ENCODE data around the gene GLT6D1. TPM values are rescaled to one million over a fixed set of nuclear protein-coding genes. Genes with fewer than 3 reads are reported as not detected.

GLT6D1 gene
- total RNA-seq, 1 experiment from 2014 or later = not detected

GRCh38 chr9:135613946-135614805, 25.2 kb downstream of the GLT6D1 start:
- in situ Hi-C loops (cut with HindIII; ENCODE audit: low pct_unique_long_range_greater_than_20kb, low sequenced_read_pairs) = no loop called here
- no peak for DNase-seq (ENCODE audit: low read depth, low spot score)

- in situ Hi-C loops (cut with HindIII; ENCODE audit: low pct_unique_long_range_greater_than_20kb, low sequenced_read_pairs) = no loop called here
- no peak for DNase-seq (ENCODE audit: low read depth, low spot score)
Measured at GRCh38 chr9:135612981-135613910, 26.1 kb downstream of the GLT6D1 start.

GRCh38 chr9:135612437-135612836, 26.9 kb downstream of the GLT6D1 start:
- in situ Hi-C loops (cut with HindIII; ENCODE audit: low pct_unique_long_range_greater_than_20kb, low sequenced_read_pairs) = no loop called here
- no peak for DNase-seq (ENCODE audit: low read depth, low spot score)

GRCh38 chr9:135611875-135612209, 27.5 kb downstream of the GLT6D1 start:
- no peak for DNase-seq (ENCODE audit: low read depth, low spot score)
- in situ Hi-C loops (cut with HindIII; ENCODE audit: low pct_unique_long_range_greater_than_20kb, low sequenced_read_pairs) = no loop called here

- in situ Hi-C loops (cut with HindIII; ENCODE audit: low pct_unique_long_range_greater_than_20kb, low sequenced_read_pairs) = no loop called here
- no peak for DNase-seq (ENCODE audit: low read depth, low spot score)
Measured at GRCh38 chr9:135611142-135611874, 28.0 kb downstream of the GLT6D1 start.

- no peak for DNase-seq (ENCODE audit: low read depth, low spot score)
- in situ Hi-C loops (cut with HindIII; ENCODE audit: low pct_unique_long_range_greater_than_20kb, low sequenced_read_pairs) = no loop called here
Measured at GRCh38 chr9:135610290-135611141, 28.8 kb downstream of the GLT6D1 start.

GRCh38 chr9:135609366-135609955, 29.9 kb downstream of the GLT6D1 start:
- in situ Hi-C loops (cut with HindIII; ENCODE audit: low pct_unique_long_range_greater_than_20kb, low sequenced_read_pairs) = no loop called here
- no peak for DNase-seq (ENCODE audit: low read depth, low spot score)

- DNase-seq (ENCODE audit: low read depth, low spot score) = no peak
- in situ Hi-C loops (cut with HindIII; ENCODE audit: low pct_unique_long_range_greater_than_20kb, low sequenced_read_pairs) = no loop called here
Measured at GRCh38 chr9:135608999-135609317, 30.4 kb downstream of the GLT6D1 start.

- in situ Hi-C loops (cut with HindIII; ENCODE audit: low pct_unique_long_range_greater_than_20kb, low sequenced_read_pairs) = no loop called here
- DNase-seq (ENCODE audit: low read depth, low spot score) = no peak
Measured at GRCh38 chr9:135608294-135608998, 30.9 kb downstream of the GLT6D1 start.

GRCh38 chr9:135607401-135608293, 31.7 kb downstream of the GLT6D1 start:
- DNase-seq (ENCODE audit: low read depth, low spot score) = no peak
- in situ Hi-C loops (cut with HindIII; ENCODE audit: low pct_unique_long_range_greater_than_20kb, low sequenced_read_pairs) = no loop called here

GRCh38 chr9:135606885-135607259, 32.5 kb downstream of the GLT6D1 start:
- no peak for DNase-seq (ENCODE audit: low read depth, low spot score)
- in situ Hi-C loops (cut with HindIII; ENCODE audit: low pct_unique_long_range_greater_than_20kb, low sequenced_read_pairs) = no loop called here

GRCh38 chr9:135605238-135605781, 34.0 kb downstream of the GLT6D1 start:
- no peak for DNase-seq (ENCODE audit: low read depth, low spot score)
- in situ Hi-C loops (cut with HindIII; ENCODE audit: low pct_unique_long_range_greater_than_20kb, low sequenced_read_pairs) = no loop called here

- in situ Hi-C loops (cut with HindIII; ENCODE audit: low pct_unique_long_range_greater_than_20kb, low sequenced_read_pairs) = no loop called here
- no peak for DNase-seq (ENCODE audit: low read depth, low spot score)
Measured at GRCh38 chr9:135604437-135605237, 34.7 kb downstream of the GLT6D1 start.

- in situ Hi-C loops (cut with HindIII; ENCODE audit: low pct_unique_long_range_greater_than_20kb, low sequenced_read_pairs) = no loop called here
- DNase-seq (ENCODE audit: low read depth, low spot score) = peak; percentile 62
Measured at GRCh38 chr9:135602789-135603481, 36.4 kb downstream of the GLT6D1 start.

Measured in SK-MEL-5 (cell line).